Measurements from ENCODE around the gene CIPC.

- TF ChIP-seq CTCF (IDR thresholded peaks at IDR 0.05; ENCODE audit: borderline replicate concordance, extremely low read depth, low read length, poor library complexity, severe bottlenecking) (no peak), EZH2 (IDR thresholded peaks at IDR 0.05; ENCODE audit: borderline replicate concordance, low read depth, low read length, severe bottlenecking) (no peak)
Measured at GRCh38 chr14:77126461-77126990, 28.5 kb downstream of the CIPC start.
